Loucy (cell line): Measurements from ENCODE around the gene SLC6A12.

ENCODE experiments used
- CTCF ChIP-seq: fragments of 200-600 bp; sonication (generic); conservative IDR thresholded peaks from 2 replicates; pipeline ENCODE4 v1.5.1; 2014; ENCODE audit warnings: mild to moderate bottlenecking, antibody characterized with exemption, low read length
- EZH2phosphoT487 ChIP-seq: fragments of 200-600 bp; IDR thresholded peaks from 2 replicates; pipeline ENCODE4 v1.6.1; 2018; ENCODE audit warnings: antibody characterized with exemption, mild to moderate bottlenecking, moderate library complexity, borderline replicate concordance

DNA sequence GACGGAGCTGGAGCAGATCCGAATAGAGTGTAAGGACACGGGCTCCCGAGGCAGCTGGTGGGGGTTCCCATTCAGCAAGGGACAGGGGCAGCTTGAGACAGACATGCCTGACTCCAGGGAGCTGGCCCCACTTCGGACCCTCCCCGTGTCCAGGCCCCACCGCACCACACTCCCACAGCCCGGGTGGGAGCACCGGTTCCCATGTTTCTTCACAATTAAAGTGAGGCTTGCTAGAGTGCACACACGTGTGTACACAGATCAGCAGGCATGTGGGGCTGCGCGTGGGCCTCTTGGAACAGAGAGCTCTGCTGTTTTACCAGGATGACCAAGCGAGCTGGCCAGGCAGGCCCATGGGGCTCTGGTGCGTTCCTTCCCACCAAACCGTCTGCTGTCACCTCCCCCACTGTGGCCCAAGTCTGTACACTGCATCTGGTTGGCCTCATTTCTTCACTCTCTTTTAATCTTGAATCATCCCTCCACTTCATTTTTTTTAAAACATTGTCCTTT is 48.0 kb downstream of the SLC6A12 start:
- TF ChIP-seq CTCF (no peak), EZH2phosphoT487 (no peak)
